Tibial nerve (tissue), 4 donors: ENCODE measurements around the gene RPRM. TPM values are rescaled to one million over a fixed set of nuclear protein-coding genes. Genes with fewer than 3 reads are reported as not detected.

Experiments
- DNase-seq, 2 donors: peaks; one replicate each; pipeline ENCODE4 v3.0.0-alpha.2; 2019; ENCODE audit warnings: low spot score in 2 of 2
- H3K27ac ChIP-seq, 4 donors: fragments of 200-600 bp; sonication (generic) in 3 of 4; one replicate each; pipeline ENCODE4 v1.5.1; 2017 to 2019; ENCODE audit warnings: mild to moderate bottlenecking in 1 of 4
- H3K27me3 ChIP-seq, 2 donors: fragments of 200-600 bp; sonication (generic) in 1 of 2; one replicate each; pipeline versions ENCODE4 v1.5.1 to v1.6.0; 2017 to 2019
- H3K36me3 ChIP-seq, 3 donors: fragments of 200-600 bp; sonication (generic); one replicate each; pipeline ENCODE4 v1.5.1; 2018 to 2019
- H3K4me1 ChIP-seq, 4 donors: fragments of 200-600 bp; sonication (generic) in 3 of 4; one replicate each; pipeline ENCODE4 v1.5.1; 2017 to 2019
- H3K4me3 ChIP-seq, 4 donors: fragments of 200-600 bp; sonication (generic) in 3 of 4; one replicate each; pipeline ENCODE4 v1.5.1; 2017 to 2019; ENCODE audit warnings: mild to moderate bottlenecking in 1 of 4, moderate library complexity in 1 of 4
- H3K9me3 ChIP-seq, 4 donors: fragments of 200-600 bp; sonication (generic) in 3 of 4; one replicate each; pipeline ENCODE4 v1.5.1; 2017 to 2019
- CTCF ChIP-seq, 5 experiments: fragments of 200-600 bp in 3 of 5; fragments of 450-650 bp in 2 of 5; sonication (generic) in 3 of 5; IDR thresholded peaks; one replicate each; pipeline ENCODE4 v1.5.1; 2016 to 2019; ENCODE audit warnings: antibody characterized with exemption in 5 of 5, mild to moderate bottlenecking in 3 of 5, moderate library complexity in 2 of 5
- EP300 ChIP-seq, 2 donors: sonication (generic); formaldehyde crosslinking; IDR thresholded peaks; one replicate each; pipeline ENCODE4 v1.6.1; 2017; ENCODE audit warnings: antibody characterized with exemption in 2 of 2, mild to moderate bottlenecking in 1 of 2
- POLR2A ChIP-seq, 2 donors: fragments of 450-650 bp; IDR thresholded peaks; one replicate each; pipeline ENCODE4 v1.6.1; 2017; ENCODE audit warnings: antibody characterized with exemption in 2 of 2, mild to moderate bottlenecking in 2 of 2, moderate library complexity in 2 of 2
- WGBS, 2 donors: methylation state at CpG; one replicate each; pipeline ENCODE4 v1.1.5; 2018; 5-methylcytosine and 5-hydroxymethylcytosine counted together
- total RNA-seq, 4 donors: library from RNA; depleted of rRNA; stranded (reverse); fragments of >200 nt; gene quantifications; one replicate each; pipeline ENCODE4 v1.1.0, GENCODE V29; 2016

Gene RPRM
- total RNA-seq, 4 donors from 2014 or later, result not detected

GRCh38 chr2:153474407-153474806, 4.2 kb downstream of the RPRM start:
- H3K9me3 ChIP-seq, result no peaks in the 10 kb centered on the region
- WGBS, 2 donors, result 33 to 63% methylated on average over 1 of the region's 1 CpG
- no peaks in the 10 kb centered on the region for H3K36me3 ChIP-seq
- no peak overlapping the region for H3K4me3 ChIP-seq
- TF ChIP-seq POLR2A (IDR thresholded peaks at IDR 0.05) (no peak), EP300 (IDR thresholded peaks at IDR 0.05) (no peak), CTCF (IDR thresholded peaks at IDR 0.05) (no peak)
- H3K27me3 ChIP-seq, result peaks cover 0 to 54% of the 10 kb centered on the region in 2 donors
- DNase-seq, result no peak
- H3K27ac ChIP-seq, result no peak overlapping the region
- H3K4me1 ChIP-seq, result peaks cover 0 to 36% (median 18%) of the 10 kb centered on the region in 4 donors

- no peaks in the 10 kb centered on the region for H3K36me3 ChIP-seq
- DNase-seq, result no peak
- 76 to 83% methylated on average over 4 of the region's 4 CpGs for WGBS, 2 donors
- no peak overlapping the region for H3K27ac ChIP-seq
- peaks cover 0 to 27% of the 10 kb centered on the region in 2 donors for H3K27me3 ChIP-seq
- no peaks in the 10 kb centered on the region for H3K9me3 ChIP-seq
- TF ChIP-seq EP300 (IDR thresholded peaks at IDR 0.05) (no peak), CTCF (IDR thresholded peaks at IDR 0.05) (no peak), POLR2A (IDR thresholded peaks at IDR 0.05) (no peak)
- peaks cover 0 to 7% (median 0%) of the 10 kb centered on the region in 4 donors for H3K4me1 ChIP-seq
- no peak overlapping the region for H3K4me3 ChIP-seq
These were observed 7.7 kb downstream of the RPRM start for GRCh38 chr2:153470867-153471266.

- 44 to 46% methylated on average over 3 of the region's 3 CpGs for WGBS, 2 donors
These were observed 14.2 kb downstream of the RPRM start for GRCh38 chr2:153464395-153464794.

GRCh38 chr2:153462338-153462859, 16.2 kb downstream of the RPRM start:
- H3K36me3 ChIP-seq, result no peaks in the 10 kb centered on the region
- no peak for DNase-seq
- H3K4me1 ChIP-seq, result no peaks in the 10 kb centered on the region
- no peak overlapping the region for H3K4me3 ChIP-seq
- 68 to 72% methylated on average over 2 of the region's 2 CpGs for WGBS, 2 donors
- TF ChIP-seq EP300 (IDR thresholded peaks at IDR 0.05) (no peak), CTCF (IDR thresholded peaks at IDR 0.05) (no peak), POLR2A (IDR thresholded peaks at IDR 0.05) (no peak)
- no peaks in the 10 kb centered on the region for H3K9me3 ChIP-seq
- peaks cover 0 to 3% of the 10 kb centered on the region in 2 donors for H3K27me3 ChIP-seq
- H3K27ac ChIP-seq, result no peak overlapping the region

More at GRCh38 chr2:153464395-153464794, 14.2 kb downstream of the RPRM start:
- no peak for TF ChIP-seq CTCF (IDR thresholded peaks at IDR 0.05)
- no peak for TF ChIP-seq POLR2A (IDR thresholded peaks at IDR 0.05)
- no peak for TF ChIP-seq EP300 (IDR thresholded peaks at IDR 0.05)
- Histone ChIP-seq H3K9me3 (no peaks in the 10 kb centered on the region), H3K4me1 (no peaks in the 10 kb centered on the region), H3K27me3 (peaks cover 0 to 8% of the 10 kb centered on the region in 2 donors), H3K4me3 (no peak overlapping the region), H3K36me3 (no peaks in the 10 kb centered on the region), H3K27ac (no peak overlapping the region)
- no peak for DNase-seq

GRCh38 chr2:153461453-153461852, 17.1 kb downstream of the RPRM start:
- Histone ChIP-seq H3K4me1 (no peaks in the 10 kb centered on the region), H3K27ac (no peak overlapping the region), H3K9me3 (no peaks in the 10 kb centered on the region), H3K36me3 (no peaks in the 10 kb centered on the region), H3K4me3 (no peak overlapping the region), H3K27me3 (peaks cover 0 to 3% of the 10 kb centered on the region in 2 donors)
- WGBS, 2 donors, result 63 to 73% methylated on average over 5 of the region's 5 CpGs
- TF ChIP-seq EP300 (IDR thresholded peaks at IDR 0.05) (no peak), POLR2A (IDR thresholded peaks at IDR 0.05) (no peak), CTCF (IDR thresholded peaks at IDR 0.05) (no peak)
- no peak for DNase-seq
